ENCODE results near the gene IRS1. TPM values are rescaled to one million over a fixed set of nuclear protein-coding genes. Genes with fewer than 3 reads are reported as not detected.

Gene IRS1
- total RNA-seq, 4 donors from 2014 or later, result 18.4 to 40.7 (median 28.1) TPM

DNA sequence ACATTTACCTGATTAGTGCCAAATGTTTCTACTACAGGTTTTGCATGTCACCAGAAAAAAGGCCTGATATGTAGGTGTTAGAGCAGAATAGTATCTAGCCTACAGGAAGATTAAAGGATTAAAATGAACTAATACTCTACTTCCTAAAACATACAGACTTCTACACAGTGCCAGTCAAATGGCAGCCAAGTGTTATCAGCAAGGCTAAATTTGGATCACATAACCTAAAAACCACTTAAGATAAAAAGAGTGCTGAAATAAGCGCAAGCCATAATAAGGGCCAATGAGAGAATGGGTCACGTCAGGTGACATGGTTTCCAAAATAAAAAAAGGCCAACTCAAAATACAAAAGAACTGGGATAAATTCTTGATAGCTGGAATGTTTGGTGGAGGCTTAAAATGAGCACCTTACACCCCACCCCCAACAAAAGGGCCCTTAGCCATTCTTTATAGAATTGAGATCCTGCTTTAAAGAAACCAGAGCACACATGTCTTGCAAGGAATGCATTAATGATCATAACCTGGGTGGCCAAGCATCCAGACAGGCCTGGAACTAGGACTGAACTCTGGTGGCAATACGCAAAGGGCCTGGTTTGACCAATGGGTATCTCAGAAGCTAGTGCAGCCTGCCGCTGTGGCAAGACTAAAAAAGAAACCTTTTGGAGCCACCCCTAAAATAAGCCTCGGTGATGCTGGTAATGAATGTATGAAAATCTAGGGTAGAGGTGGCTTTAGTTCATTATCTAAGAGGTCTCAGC, 32.4 kb downstream of the IRS1 start:
- Histone ChIP-seq H3K4me1 (peaks cover 7% of the 10 kb centered on the region), H3K27me3 (no peaks in the 10 kb centered on the region), H3K27ac (no peak overlapping the region), H3K36me3 (no peaks in the 10 kb centered on the region), H3K4me3 (no peak overlapping the region), H3K9me3 (no peaks in the 10 kb centered on the region)
- DNase-seq (ENCODE audit: low spot score in 2 of 2), result no peak
- 89% methylated on average over 5 of the region's 5 CpGs for WGBS
- no peak for TF ChIP-seq POLR2AphosphoS5 (IDR thresholded peaks at IDR 0.05)
- no peak for TF ChIP-seq EP300 (IDR thresholded peaks at IDR 0.05)
- TF ChIP-seq, protein P1, sequence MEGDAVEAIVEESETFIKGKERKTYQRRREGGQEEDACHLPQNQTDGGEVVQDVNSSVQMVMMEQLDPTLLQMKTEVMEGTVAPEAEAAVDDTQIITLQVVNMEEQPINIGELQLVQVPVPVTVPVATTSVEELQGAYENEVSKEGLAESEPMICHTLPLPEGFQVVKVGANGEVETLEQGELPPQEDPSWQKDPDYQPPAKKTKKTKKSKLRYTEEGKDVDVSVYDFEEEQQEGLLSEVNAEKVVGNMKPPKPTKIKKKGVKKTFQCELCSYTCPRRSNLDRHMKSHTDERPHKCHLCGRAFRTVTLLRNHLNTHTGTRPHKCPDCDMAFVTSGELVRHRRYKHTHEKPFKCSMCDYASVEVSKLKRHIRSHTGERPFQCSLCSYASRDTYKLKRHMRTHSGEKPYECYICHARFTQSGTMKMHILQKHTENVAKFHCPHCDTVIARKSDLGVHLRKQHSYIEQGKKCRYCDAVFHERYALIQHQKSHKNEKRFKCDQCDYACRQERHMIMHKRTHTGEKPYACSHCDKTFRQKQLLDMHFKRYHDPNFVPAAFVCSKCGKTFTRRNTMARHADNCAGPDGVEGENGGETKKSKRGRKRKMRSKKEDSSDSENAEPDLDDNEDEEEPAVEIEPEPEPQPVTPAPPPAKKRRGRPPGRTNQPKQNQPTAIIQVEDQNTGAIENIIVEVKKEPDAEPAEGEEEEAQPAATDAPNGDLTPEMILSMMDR (IDR thresholded peaks at IDR 0.05), result no peak
- no peak for TF ChIP-seq POLR2A (IDR thresholded peaks at IDR 0.05)

GRCh38 chr2:226766352-226767055, 33.1 kb downstream of the IRS1 start:
- TF ChIP-seq POLR2AphosphoS5 (IDR thresholded peaks at IDR 0.05) (no peak), EP300 (IDR thresholded peaks at IDR 0.05) (no peak), POLR2A (IDR thresholded peaks at IDR 0.05) (no peak)
- TF ChIP-seq, protein P1 (IDR thresholded peaks at IDR 0.05), result no peak
- no peaks in the 10 kb centered on the region for H3K9me3 ChIP-seq
- H3K27me3 ChIP-seq, result no peaks in the 10 kb centered on the region
- 95% methylated on average over 5 of the region's 5 CpGs for WGBS
- H3K4me3 ChIP-seq, result no peak overlapping the region
- no peak overlapping the region for H3K27ac ChIP-seq
- peaks cover under 1% of the 10 kb centered on the region for H3K4me1 ChIP-seq
- H3K36me3 ChIP-seq, result no peaks in the 10 kb centered on the region
- no peak for DNase-seq (ENCODE audit: low spot score in 2 of 2)

DNA sequence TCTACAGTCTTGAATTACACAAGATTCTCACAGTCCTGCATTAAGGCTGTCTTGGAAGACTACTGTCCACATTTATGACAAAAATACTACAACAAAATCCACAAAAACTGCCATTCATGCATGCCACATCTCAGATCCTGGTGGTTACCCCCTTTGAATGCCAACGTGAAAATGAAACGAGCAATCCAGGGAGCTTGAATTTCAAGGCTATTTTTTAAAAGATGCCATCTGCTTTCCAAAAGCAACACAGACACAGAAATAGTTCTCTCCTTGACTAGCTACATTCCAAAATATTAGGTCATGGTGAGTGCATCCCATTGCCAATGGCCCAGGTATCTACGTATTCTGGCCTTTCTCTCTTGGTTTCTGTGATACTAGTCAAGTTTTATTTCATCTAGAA, 36.3 kb downstream of the IRS1 start:
- no peak overlapping the region for H3K27ac ChIP-seq
- H3K27me3 ChIP-seq, result no peaks in the 10 kb centered on the region
- DNase-seq (ENCODE audit: low spot score in 2 of 2), result no peak
- no peaks in the 10 kb centered on the region for H3K36me3 ChIP-seq
- peaks cover 13% of the 10 kb centered on the region for H3K4me1 ChIP-seq
- H3K9me3 ChIP-seq, result no peaks in the 10 kb centered on the region
- no peak for TF ChIP-seq POLR2AphosphoS5 (IDR thresholded peaks at IDR 0.05)
- TF ChIP-seq, protein P1 (IDR thresholded peaks at IDR 0.05), result no peak
- no peak for TF ChIP-seq EP300 (IDR thresholded peaks at IDR 0.05)
- no peak for TF ChIP-seq POLR2A (IDR thresholded peaks at IDR 0.05)
- 53% methylated on average over 3 of the region's 3 CpGs for WGBS
- no peak overlapping the region for H3K4me3 ChIP-seq

- DNase-seq (ENCODE audit: low spot score in 2 of 2), result no peak
- Histone ChIP-seq H3K27me3 (no peaks in the 10 kb centered on the region), H3K9me3 (no peaks in the 10 kb centered on the region), H3K36me3 (no peaks in the 10 kb centered on the region), H3K27ac (no peak overlapping the region), H3K4me1 (peaks cover 17% of the 10 kb centered on the region), H3K4me3 (no peak overlapping the region)
- 84% methylated on average over 2 of the region's 2 CpGs for WGBS
- no peak for TF ChIP-seq POLR2A (IDR thresholded peaks at IDR 0.05)
- TF ChIP-seq, protein P1 (IDR thresholded peaks at IDR 0.05), result no peak
- no peak for TF ChIP-seq EP300 (IDR thresholded peaks at IDR 0.05)
- TF ChIP-seq POLR2AphosphoS5 (IDR thresholded peaks at IDR 0.05), result no peak
These were observed 38.4 kb downstream of the IRS1 start for GRCh38 chr2:226761195-226761583.
